Ovary (tissue), 3 donors: ENCODE results near the gene UBAP1.

ENCODE experiments used
- CTCF ChIP-seq, 3 donors: fragments of 450-650 bp in 2 of 3; fragments of 200-600 bp in 1 of 3; IDR thresholded peaks; one replicate each; pipeline versions ENCODE4 v1.5.1 to v1.8.0; 2016 to 2022; ENCODE audit warnings: antibody characterized with exemption in 3 of 3, mild to moderate bottlenecking in 1 of 3
- EP300 ChIP-seq: sonication (generic); formaldehyde crosslinking; IDR thresholded peaks from one replicate; pipeline ENCODE4 v1.6.1; 2017; ENCODE audit warnings: antibody characterized with exemption
- POLR2A ChIP-seq: fragments of 450-650 bp; IDR thresholded peaks from one replicate; pipeline ENCODE4 v1.6.1; 2017; ENCODE audit warnings: antibody characterized with exemption, mild to moderate bottlenecking, moderate library complexity
- donor health status: DM: no; HTN: no; CAD: no.

GRCh38 chr9:34203992-34204635 lies 25.3 kb downstream of the UBAP1 start:
- TF ChIP-seq CTCF (IDR thresholded peaks at IDR 0.05) (no peak), POLR2A (no peak), EP300 (no peak)
